ENCODE results near the gene PRKAR2A. TPM values are rescaled to one million over a fixed set of nuclear protein-coding genes. Genes with fewer than 3 reads are reported as not detected.
"Not testable (repeated sequence)": the region's sequence is repeated elsewhere in the genome, so short reads cannot be mapped to it uniquely, and the experiment has no call there.

Gene PRKAR2A
- total and polyA plus RNA-seq, 5 experiments from 2014 or later: 10.3 to 40.5 (median 14.0) TPM

GRCh38 chr3:48830715-48831114 is 17.0 kb downstream of the PRKAR2A start:
- POLR2A ChIA-PET: no interaction called here
- Mint-ChIP-seq H3K4me3 (no peak overlapping the region), H3K4me1 (peaks cover 0 to 21% (median 15%) of the 10 kb centered on the region in 4 donors), H3K36me3 (peaks cover 0 to 14% (median 6%) of the 10 kb centered on the region in 3 donors), H3K27me3 (no peaks in the 10 kb centered on the region), H3K9me3 (no peaks in the 10 kb centered on the region), H3K27ac (no peak overlapping the region)
- no peak for DNase-seq
- no peak for ATAC-seq

- H3K27me3 Mint-ChIP-seq, H3K4me3 Mint-ChIP-seq, H3K9me3 Mint-ChIP-seq, ATAC-seq, H3K27ac Mint-ChIP-seq, POLR2A ChIA-PET, H3K36me3 Mint-ChIP-seq, DNase-seq: not testable (repeated sequence)
- peaks cover 0 to 19% (median 17%) of the 10 kb centered on the region in 4 donors for H3K4me1 Mint-ChIP-seq
Observed at GRCh38 chr3:48829525-48829924, 18.1 kb downstream of the PRKAR2A start.

GRCh38 chr3:48827874-48828273 is 19.8 kb downstream of the PRKAR2A start:
- H3K9me3 Mint-ChIP-seq, H3K4me3 Mint-ChIP-seq, ATAC-seq, H3K27me3 Mint-ChIP-seq, H3K36me3 Mint-ChIP-seq, DNase-seq: not testable (repeated sequence)
- H3K27ac Mint-ChIP-seq: peak overlapping the region in 1 of 10 donors; percentile 11
- POLR2A ChIA-PET: interaction anchor here (1.1 kb wide), 1 partner anchor 15 kb away, joined by 4 read pairs; no protein-coding TSS in a partner anchor
- peaks cover 2 to 18% (median 15%) of the 10 kb centered on the region in 4 donors for H3K4me1 Mint-ChIP-seq

GRCh38 chr3:48826451-48826850 is 21.2 kb downstream of the PRKAR2A start:
- POLR2A ChIA-PET: no interaction called here
- no peaks in the 10 kb centered on the region for H3K9me3 Mint-ChIP-seq
- peaks cover 0 to 8% (median 1%) of the 10 kb centered on the region in 3 donors for H3K36me3 Mint-ChIP-seq
- DNase-seq: no peak
- ATAC-seq: no peak
- H3K27me3 Mint-ChIP-seq: no peaks in the 10 kb centered on the region
- H3K4me3 Mint-ChIP-seq: no peak overlapping the region
- peaks cover 3 to 22% (median 15%) of the 10 kb centered on the region in 4 donors for H3K4me1 Mint-ChIP-seq
- H3K27ac Mint-ChIP-seq: peak overlapping the region in 4 of 10 donors; percentile 34 to 75 (median 56)

GRCh38 chr3:48820612-48821324 is 26.9 kb downstream of the PRKAR2A start:
- peaks cover 23 to 55% (median 43%) of the 10 kb centered on the region in 4 donors for H3K4me1 Mint-ChIP-seq
- peaks cover 0 to 8% (median 1%) of the 10 kb centered on the region in 3 donors for H3K36me3 Mint-ChIP-seq
- H3K27me3 Mint-ChIP-seq: no peaks in the 10 kb centered on the region
- peak overlapping the region in 6 of 10 donors; percentile 1 to 64 (median 32) for H3K27ac Mint-ChIP-seq
- no peak overlapping the region for H3K4me3 Mint-ChIP-seq
- H3K9me3 Mint-ChIP-seq: no peaks in the 10 kb centered on the region
- ATAC-seq (no peak), DNase-seq (no peak)
- POLR2A ChIA-PET: interaction anchor here (0.8 kb wide), 1 partner anchor 13 kb away, joined by 3 read pairs; no protein-coding TSS in a partner anchor

- peaks cover 0 to 8% (median 1%) of the 10 kb centered on the region in 3 donors for H3K36me3 Mint-ChIP-seq
- POLR2A ChIA-PET: interaction anchor here (1.4 kb wide), 1 partner anchor 28 kb away, joined by 6 read pairs; the partner anchor contains the start of gene PRKAR2A
- no peak overlapping the region for H3K4me3 Mint-ChIP-seq
- peaks cover 23 to 56% (median 44%) of the 10 kb centered on the region in 4 donors for H3K4me1 Mint-ChIP-seq
- no peaks in the 10 kb centered on the region for H3K27me3 Mint-ChIP-seq
- no peaks in the 10 kb centered on the region for H3K9me3 Mint-ChIP-seq
- peak overlapping the region in 7 of 10 donors; percentile 14 to 85 (median 66) for H3K27ac Mint-ChIP-seq
- no peak for DNase-seq
- ATAC-seq: no peak
Observed at GRCh38 chr3:48819234-48820221, 28.1 kb downstream of the PRKAR2A start.

- Mint-ChIP-seq H3K27ac (peak overlapping the region; percentile 73 to 95 (median 92)), H3K4me3 (peak overlapping the region in 7 of 10 donors; percentile 27 to 61 (median 40)), H3K9me3 (peaks cover 0 to 12% (median 2%) of the 10 kb centered on the region in 9 donors), H3K36me3 (peaks cover 0 to 3% (median 0%) of the 10 kb centered on the region in 3 donors), H3K4me1 (peaks cover 9 to 43% (median 30%) of the 10 kb centered on the region in 4 donors), H3K27me3 (no peaks in the 10 kb centered on the region)
- POLR2A ChIA-PET: interaction anchor here (1.1 to 2.5 kb wide), 4 partner anchors 35 to 108 kb away, joined by 4 to 15 read pairs (median 8); partner anchors contain the start of genes PRKAR2A and SLC25A20
- no peak for DNase-seq
- no peak for ATAC-seq
Observed at GRCh38 chr3:48811524-48811923, 36.1 kb downstream of the PRKAR2A start.

- Mint-ChIP-seq H3K36me3 (peaks cover 0 to 18% (median 6%) of the 10 kb centered on the region in 3 donors), H3K27me3 (no peaks in the 10 kb centered on the region), H3K9me3 (no peaks in the 10 kb centered on the region), H3K4me1 (peaks cover 4 to 15% (median 9%) of the 10 kb centered on the region in 4 donors), H3K4me3 (no peak overlapping the region), H3K27ac (peak overlapping the region in 4 of 10 donors; percentile 21 to 77 (median 52))
- DNase-seq: no peak
- ATAC-seq: no peak
- POLR2A ChIA-PET: no interaction called here
Observed at GRCh38 chr3:48804930-48805329, 42.7 kb downstream of the PRKAR2A start.

GRCh38 chr3:48800831-48801230 is 46.8 kb downstream of the PRKAR2A start:
- not testable (repeated sequence) for H3K9me3 Mint-ChIP-seq, DNase-seq, H3K27me3 Mint-ChIP-seq, ATAC-seq, H3K27ac Mint-ChIP-seq, H3K4me3 Mint-ChIP-seq
- H3K4me1 Mint-ChIP-seq: peaks cover 0 to 14% (median 7%) of the 10 kb centered on the region in 4 donors
- peaks cover 0 to 20% (median 6%) of the 10 kb centered on the region in 3 donors for H3K36me3 Mint-ChIP-seq
- POLR2A ChIA-PET: interaction anchor here (0.6 kb wide), 1 partner anchor 388 kb away, joined by 3 read pairs; no protein-coding TSS in a partner anchor

GRCh38 chr3:48798998-48799397 is 48.7 kb downstream of the PRKAR2A start:
- Mint-ChIP-seq H3K27me3 (no peaks in the 10 kb centered on the region), H3K4me3 (no peak overlapping the region), H3K9me3 (no peaks in the 10 kb centered on the region), H3K4me1 (peaks cover 0 to 12% (median 3%) of the 10 kb centered on the region in 4 donors), H3K27ac (peak overlapping the region in 2 of 10 donors; percentile 16 to 51), H3K36me3 (peaks cover 0 to 22% (median 2%) of the 10 kb centered on the region in 3 donors)
- ATAC-seq (no peak), DNase-seq (no peak)
- POLR2A ChIA-PET: interaction anchor here (0.7 kb wide), 1 partner anchor 1821 kb away, joined by 3 read pairs; no protein-coding TSS in a partner anchor

- Mint-ChIP-seq H3K36me3 (peaks cover 0 to 27% (median 3%) of the 10 kb centered on the region in 3 donors), H3K27ac (peak overlapping the region in 8 of 10 donors; percentile 10 to 80 (median 42)), H3K4me1 (peaks cover 0 to 9% (median 2%) of the 10 kb centered on the region in 4 donors), H3K27me3 (no peaks in the 10 kb centered on the region), H3K4me3 (no peak overlapping the region), H3K9me3 (no peaks in the 10 kb centered on the region)
- no peak for ATAC-seq
- POLR2A ChIA-PET: interaction anchor here (1.1 kb wide), 1 partner anchor 50 kb away, joined by 3 read pairs; the partner anchor contains the start of gene PRKAR2A
- no peak for DNase-seq
Observed at GRCh38 chr3:48797626-48798025, 50.0 kb downstream of the PRKAR2A start.
